ENCODE data around the gene SMIM9. TPM values are rescaled to one million over a fixed set of nuclear protein-coding genes. Genes with fewer than 3 reads are reported as not detected.

Gene SMIM9
- total RNA-seq = not detected

GRCh38 chrX:154834562-154834961 lies at the start of gene SMIM9:
TSS of gene SMIM9 (minus strand) at chrX:154834662. CDS start at chrX:154830856, 3,806 bp downstream.

GRCh38 chrX:154804957-154805695 lies 29.3 kb downstream of the SMIM9 start, which contains the start of gene MPP1:
TSS of gene MPP1 (minus strand) at chrX:154805485. CDS start at chrX:154805373, 112 bp downstream.

Other genes starting within 250 kb of the SMIM9 start
- gene CTAG1A, start 249.5 kb downstream of the SMIM9 start, total RNA-seq = not detected
- gene CTAG1B, start 215.4 kb downstream of the SMIM9 start, total RNA-seq = not detected
- not detected for gene CTAG2, start 181.1 kb downstream of the SMIM9 start, total RNA-seq
- 10 to 100 TPM in 1 of 2 donors, under 1 TPM in 1; 0.33 to 10.7 TPM for gene GAB3, start 83.6 kb downstream of the SMIM9 start, total RNA-seq
- gene DKC1, start 71.8 kb downstream of the SMIM9 start, total RNA-seq = 10 to 100 TPM; 26.8 to 78.9 TPM
- 10 to 100 TPM; 20.0 to 22.0 TPM for gene MPP1, start 29.2 kb downstream of the SMIM9 start, total RNA-seq
- gene F8A1, start 51.7 kb upstream of the SMIM9 start, total RNA-seq = 1 to 10 TPM; 4.7 to 5.5 TPM
- gene F8, start 188.1 kb upstream of the SMIM9 start, total RNA-seq = 1 to 10 TPM; 1.3 to 4.8 TPM
- 10 to 100 TPM; 25.1 to 31.6 TPM for gene FUNDC2, start 192.2 kb upstream of the SMIM9 start, total RNA-seq
- 10 to 100 TPM in 1 of 2 donors, 1 to 10 TPM in 1; 9.6 to 10.3 TPM for gene CMC4, start 236.5 kb upstream of the SMIM9 start, total RNA-seq
- gene MTCP1, start 236.5 kb upstream of the SMIM9 start, total RNA-seq = 1 to 10 TPM; 1.7 to 9.7 TPM
- gene BRCC3, start 236.8 kb upstream of the SMIM9 start, total RNA-seq = 10 to 100 TPM in 1 of 2 donors, 1 to 10 TPM in 1; 9.3 to 11.7 TPM

Data from melanocyte of skin (primary cell).